G401.6 (cell line): ENCODE data around the gene TMEM242.

Source experiments
- FAIRE-seq: peaks from 2 replicates; lab custom pipeline; 2012; peaks lifted over from hg19 to GRCh38; lab: Jason Lieb, UNC

The TMEM242 gene

DNA sequence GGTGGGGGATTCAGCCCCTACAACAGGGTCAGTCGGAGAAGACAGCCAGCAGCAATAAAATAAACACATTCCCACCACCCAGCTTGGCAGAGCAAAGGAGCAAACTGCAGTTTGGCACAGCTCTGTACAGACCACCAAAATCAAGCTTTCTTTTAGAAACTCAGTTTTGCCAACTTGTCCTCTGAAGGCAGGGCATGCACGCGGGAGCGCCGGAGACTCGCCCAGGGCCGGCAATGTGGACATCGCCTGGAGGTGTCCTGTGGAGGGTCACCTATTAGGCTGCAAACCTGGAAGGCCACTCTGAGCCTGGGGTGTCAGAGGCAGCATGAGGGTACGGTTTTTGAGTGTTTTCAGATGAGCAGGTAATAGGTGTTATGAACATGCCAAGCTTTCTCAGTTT is 34.7 kb downstream of the TMEM242 start:
- no peak for FAIRE-seq

DNA sequence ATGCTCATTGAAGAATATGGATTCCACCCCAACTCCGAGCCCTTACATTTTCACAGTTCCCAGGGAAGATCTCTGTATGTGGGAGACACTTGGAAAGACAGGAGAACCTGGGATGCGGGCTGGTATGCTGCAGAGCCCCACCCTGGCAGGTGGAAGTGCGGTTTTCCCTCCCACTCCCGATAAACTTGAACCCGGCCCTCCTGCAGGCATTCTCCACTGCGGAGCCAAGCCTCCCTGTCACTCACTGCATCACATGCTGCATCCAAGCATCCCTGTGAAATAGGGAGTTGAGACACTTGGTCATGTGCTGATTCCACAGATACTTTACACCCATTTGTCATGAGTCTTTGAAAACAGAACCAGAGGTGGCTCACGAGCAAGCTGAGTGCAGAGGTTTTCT is 35.4 kb downstream of the TMEM242 start:
- no peak for FAIRE-seq

DNA sequence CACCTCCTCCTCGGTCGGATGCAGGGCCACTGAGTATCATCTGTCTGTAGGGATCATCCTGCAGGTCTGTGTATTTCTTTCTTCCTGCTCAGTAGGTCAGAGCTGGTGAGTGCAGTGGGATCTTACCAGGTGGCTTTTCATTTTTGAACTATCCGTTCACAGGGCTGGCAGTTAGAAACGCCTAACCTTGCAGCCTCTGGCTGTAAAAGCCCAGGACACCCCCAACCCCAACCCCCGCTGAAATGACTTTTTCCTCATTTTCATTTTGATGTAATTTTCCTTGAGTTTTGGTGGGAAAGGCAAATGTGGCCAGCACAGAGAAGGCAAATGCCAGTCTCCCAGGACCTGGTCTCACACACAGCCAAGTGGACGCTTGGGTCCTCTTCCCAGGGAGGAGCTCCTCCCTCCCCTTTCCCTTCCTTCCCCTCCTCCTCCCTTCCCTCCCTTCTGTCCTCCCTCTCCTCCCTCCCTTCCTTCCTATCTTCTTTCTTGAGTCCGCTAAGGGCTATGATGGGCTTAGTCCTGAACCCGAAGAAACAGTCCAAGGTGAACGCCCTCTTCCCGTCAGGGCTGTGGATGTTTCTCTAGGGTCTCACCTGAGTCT is 36.0 kb downstream of the TMEM242 start:
- no peak for FAIRE-seq

DNA sequence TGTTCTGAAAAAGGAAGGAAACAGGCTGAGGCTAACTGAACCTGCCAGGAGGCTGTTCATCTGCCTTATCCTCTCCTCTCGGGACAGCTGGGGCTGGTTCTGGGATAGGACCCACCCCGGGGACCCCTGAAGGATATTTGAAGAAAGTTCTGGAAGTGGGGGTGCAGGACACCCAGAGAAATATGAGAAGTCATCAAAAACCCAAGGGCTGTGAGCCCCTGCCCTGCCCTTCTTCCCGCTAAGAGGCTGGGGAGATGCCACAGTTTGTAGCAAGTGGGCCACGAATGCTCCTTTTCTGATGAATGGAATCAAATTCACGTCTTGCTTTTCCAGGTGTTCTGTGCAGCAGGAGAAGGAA is 37.9 kb downstream of the TMEM242 start:
- FAIRE-seq, result no peak

DNA sequence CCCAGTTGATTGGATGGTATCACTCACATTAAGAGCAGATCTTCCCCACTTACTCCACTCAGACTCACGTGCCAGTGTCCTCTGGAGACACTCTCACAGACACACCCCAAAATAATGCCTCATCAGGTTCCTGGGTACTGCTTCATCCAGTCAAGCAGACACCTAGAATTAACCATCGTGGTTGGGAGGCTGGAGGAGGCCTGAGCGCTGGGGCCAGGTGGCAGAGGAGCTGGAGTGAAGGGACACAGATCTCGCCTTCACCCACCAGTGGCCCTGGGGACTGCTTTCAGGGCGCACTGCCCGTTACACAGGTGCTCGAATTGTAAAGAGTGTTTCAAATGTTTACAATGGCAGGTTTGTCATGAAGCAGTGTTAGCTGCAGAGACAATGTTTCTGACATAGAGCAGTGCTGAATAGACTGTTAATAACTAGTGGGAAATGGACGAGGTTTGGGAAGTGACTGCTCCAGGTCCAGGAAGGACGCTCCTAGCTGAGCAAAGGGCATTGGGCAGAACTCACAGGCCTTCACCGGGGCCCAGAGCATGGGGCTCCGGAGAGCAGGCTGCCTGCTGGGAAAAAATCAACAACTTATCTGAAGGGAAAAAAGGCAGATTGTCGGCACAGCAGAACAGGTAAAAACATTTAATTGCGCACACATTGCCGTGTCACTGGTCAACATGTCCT is 38.4 kb downstream of the TMEM242 start:
- FAIRE-seq, result no peak

GRCh38 chr6:157283900-157284737 is 39.2 kb downstream of the TMEM242 start:
- no peak for FAIRE-seq

DNA sequence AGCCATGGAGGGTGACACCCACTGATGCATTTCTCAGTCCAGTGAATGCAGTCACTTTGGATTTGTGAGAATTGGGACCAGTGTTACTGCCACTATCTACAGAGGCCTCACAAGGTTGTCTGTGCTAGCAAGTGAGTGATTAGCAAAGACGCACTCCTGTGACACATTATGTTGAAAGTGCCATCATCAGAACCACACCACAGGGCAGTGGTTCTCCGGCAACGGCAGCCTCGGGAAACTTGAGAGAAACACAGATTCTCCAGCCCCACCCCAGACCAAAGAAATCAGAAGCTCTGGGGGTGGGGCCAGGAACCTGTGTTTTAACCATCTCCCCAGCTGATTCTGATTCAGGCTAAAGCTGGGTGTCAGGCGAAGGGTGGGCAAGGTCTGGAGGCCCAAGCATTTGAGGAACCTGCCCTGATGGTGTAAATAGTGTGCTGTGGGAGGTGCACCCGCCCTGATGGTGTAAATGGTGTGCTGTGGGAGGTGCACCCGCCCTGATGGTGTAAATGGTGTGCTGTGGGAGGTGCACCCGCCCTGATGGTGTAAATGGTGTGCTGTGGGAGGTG is 39.9 kb downstream of the TMEM242 start:
- FAIRE-seq, result no peak

DNA sequence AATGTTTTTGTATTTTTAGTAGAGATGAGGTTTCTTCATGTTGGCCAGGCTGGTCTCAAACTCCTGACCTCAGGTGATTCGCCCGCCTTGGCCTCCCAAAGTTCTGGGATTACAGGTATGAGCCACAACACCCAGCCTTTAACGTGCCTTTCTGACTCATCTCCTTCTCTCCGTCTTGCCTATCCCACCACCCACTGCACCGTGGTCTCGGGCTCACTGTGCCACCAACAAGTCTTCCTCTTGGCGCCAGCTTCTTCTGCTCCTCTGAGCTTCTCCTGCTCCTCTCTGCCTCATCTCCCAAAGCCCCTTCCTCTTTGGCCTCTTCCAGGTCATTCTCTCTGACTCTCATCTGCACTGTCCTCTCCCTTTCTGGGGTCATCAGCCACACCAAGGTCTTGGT is 41.0 kb downstream of the TMEM242 start:
- FAIRE-seq, result no peak

DNA sequence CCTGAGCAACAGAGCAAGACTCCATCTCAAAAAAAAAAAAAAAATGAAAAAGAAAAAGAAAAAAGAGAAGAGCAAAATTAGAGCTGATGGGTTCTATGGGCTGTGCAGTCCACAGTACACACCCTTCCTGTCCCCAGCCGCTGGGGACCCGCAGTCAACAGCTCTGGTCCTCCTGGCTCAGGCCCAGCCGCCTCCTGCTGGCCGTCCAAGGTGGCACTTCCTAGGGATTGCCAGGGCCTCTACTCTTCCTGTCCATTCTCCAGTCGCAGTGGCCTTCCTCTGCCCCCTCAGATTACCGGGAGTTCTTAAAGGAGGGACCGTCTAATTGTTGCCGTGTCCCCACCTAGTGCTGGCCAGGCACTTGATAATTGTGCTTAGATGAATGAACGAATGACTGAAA is 41.7 kb downstream of the TMEM242 start:
- no peak for FAIRE-seq

DNA sequence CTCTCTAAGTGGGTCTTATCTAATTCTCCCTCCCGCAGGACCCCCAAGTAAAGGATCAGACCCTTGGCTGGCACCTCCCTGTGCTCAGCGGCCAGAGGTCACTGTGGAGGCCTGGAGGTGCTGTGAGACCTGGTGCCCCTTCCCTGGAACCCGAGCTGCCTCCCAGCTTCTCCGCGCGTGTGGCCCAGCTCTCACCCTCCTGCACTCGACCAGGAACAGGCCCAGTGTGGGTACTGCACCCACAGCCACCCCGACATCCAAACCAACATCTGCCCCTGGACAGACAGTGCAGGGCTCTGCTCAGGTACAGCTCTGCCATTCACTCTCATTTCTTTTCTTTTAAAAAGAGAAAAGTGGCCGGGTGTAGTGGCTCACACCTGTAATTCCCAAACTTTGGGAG is 42.4 kb downstream of the TMEM242 start:
- no peak for FAIRE-seq

GRCh38 chr6:157280157-157280556 is 43.2 kb downstream of the TMEM242 start:
- no peak for FAIRE-seq

GRCh38 chr6:157278171-157278570 is 45.1 kb downstream of the TMEM242 start:
- no peak for FAIRE-seq

- no peak for FAIRE-seq
Observed at GRCh38 chr6:157276731-157277130, 46.6 kb downstream of the TMEM242 start.

DNA sequence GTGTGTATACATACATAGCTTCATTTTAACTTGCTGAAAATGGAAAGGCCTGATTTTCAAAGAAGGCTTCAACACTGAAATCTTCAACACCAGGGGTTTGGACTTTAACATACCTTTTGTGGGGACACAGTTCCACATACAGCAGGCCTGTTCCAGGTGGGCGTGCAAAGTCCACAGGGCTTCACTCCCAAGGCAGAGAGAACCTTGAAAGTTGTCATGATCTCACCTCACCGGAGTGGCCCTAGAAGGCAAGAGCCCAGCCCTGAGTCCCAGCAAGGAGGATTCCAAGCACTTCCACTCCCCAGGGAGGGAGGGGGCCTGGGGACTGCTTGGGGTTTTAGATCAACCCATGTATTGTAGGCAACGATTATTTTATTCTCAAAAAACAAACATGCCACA is 47.2 kb downstream of the TMEM242 start:
- FAIRE-seq, result no peak

DNA sequence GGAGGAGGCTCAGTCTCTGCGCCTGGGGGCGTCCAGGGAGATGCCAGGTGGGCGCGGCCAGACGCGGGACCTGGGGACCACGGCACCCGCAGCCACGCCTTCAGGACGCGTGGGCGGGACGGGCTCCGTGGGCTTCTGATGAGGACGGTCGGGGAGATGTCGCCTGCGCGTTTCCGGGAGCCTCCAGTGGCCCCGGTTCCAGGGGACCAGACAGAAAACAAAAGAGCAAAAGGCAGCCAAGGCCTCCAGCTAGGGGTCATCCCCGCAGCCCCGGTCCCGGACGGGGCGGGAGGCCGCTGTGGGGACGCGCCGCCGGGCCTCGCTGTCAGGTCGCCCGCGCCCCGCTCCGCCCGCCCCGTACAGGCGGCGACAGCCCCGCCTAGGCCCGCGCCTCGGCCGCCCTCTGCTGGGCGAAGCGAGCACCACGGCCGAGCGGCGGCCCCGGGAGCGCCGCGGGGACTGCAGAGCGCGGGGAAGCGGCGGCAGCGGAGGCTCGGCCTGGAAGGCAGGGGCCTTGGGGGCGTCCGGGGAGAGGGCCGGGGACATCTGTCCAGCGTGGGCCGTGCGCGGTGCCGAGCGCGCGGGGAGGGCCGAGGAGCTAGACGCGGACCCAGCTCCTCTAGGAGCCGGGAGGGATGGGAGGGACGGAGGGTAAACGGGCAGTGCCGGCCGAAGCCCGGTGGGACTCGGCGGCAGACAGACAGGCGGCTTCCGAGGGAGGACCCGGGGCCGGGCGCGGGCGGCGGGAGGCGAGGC is 48.7 kb downstream of the TMEM242 start:
- no peak for FAIRE-seq

- no peak for FAIRE-seq
Observed at GRCh38 chr6:157273756-157274470, 49.4 kb downstream of the TMEM242 start.

DNA sequence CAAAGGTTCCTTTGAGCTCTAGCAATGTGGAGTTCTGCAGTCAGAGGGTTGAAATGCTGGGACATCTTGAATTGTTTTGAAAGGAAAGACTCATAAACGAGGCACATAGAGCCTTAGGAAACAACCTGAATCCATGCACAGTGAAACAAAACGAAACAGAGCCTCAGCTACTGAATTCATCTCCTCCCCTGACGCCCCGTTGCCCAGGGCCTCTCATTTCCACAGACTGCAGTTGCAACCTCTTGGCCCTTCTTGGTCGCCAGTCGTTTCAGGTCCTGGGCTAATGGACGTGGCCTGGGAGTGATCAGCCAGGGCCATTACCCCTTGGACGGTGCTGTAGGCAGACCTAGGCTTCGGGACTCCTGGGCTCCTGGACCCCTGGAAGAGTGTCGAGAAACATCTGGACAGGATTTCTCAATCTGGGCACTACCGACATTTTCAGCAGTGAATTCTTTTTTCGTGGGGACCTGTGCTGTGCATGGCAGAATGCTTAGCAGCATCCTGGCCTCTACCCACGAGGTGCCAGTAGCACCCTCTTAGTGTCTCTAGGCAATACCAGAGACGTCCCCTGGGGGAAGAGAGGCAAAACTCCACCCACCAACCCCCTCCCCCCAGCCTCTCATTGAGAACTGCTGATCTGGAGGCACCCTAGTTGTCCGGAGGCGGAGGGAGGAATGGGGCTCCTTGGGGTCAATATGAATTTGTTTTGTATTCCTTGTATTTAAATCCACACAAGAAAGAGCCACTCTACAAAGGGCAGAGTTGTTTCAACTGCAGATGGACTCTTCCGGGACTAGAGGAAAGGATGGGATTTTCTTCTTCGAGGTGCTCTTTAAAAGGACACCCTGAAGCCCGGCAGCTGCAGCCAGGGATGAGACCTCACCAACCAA is 50.2 kb downstream of the TMEM242 start:
- FAIRE-seq, result no peak

GRCh38 chr6:157272372-157272771 is 50.9 kb downstream of the TMEM242 start:
- FAIRE-seq, result no peak

DNA sequence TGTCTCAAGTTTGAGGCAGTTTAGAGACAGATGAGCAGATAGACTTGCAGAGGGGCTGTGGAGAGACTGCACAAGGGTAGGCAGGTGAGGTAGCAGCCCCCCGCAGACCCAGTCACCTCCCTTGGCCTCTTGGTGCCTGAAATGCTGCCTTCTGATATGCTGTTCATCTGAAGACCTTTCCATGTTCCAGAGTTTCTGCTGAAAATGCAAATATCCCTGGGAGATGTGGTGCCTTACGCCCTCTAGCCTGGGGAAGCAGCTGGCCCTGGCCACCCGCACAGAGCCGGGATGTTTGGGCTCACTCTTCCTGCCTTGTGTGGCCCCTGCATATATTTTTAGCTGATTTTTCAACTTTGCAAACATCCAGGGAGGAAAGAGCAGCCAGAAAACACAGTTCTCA is 51.4 kb downstream of the TMEM242 start:
- no peak for FAIRE-seq

DNA sequence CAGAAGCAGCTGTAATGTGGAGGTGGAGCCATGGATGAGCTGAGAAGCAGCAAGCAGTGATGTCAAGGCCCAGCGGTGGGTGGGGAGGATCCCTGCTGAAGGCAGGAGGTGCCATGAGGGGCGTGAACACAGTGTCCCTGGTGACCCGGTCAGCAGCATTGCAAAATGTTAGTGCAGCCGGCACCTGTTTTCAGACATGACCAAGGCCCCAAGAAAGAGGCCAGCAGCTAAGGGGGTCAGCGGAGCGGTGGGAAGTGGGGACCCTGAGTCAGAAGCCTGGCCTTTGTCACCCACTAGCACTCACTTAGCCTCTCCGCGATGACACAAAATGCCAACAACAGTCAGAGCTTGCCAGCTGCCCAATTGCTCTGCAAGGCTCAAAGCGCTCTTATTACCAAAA is 51.9 kb downstream of the TMEM242 start:
- FAIRE-seq, result no peak

- no peak for FAIRE-seq
Observed at GRCh38 chr6:157270916-157271315, 52.4 kb downstream of the TMEM242 start.
